ENCODE data around the gene RRAGC.
"Not testable (repeated sequence)": the region's sequence is repeated elsewhere in the genome, so short reads cannot be mapped to it uniquely, and the experiment has no call there.

The RRAGC gene

GRCh38 chr1:38814984-38815464 lies 44.5 kb downstream of the RRAGC start:
- DNase-seq = no peak

GRCh38 chr1:38814444-38814983 lies 45.1 kb downstream of the RRAGC start:
- DNase-seq = no peak

- no peak for DNase-seq
Measured at GRCh38 chr1:38812981-38813380, 46.6 kb downstream of the RRAGC start.

GRCh38 chr1:38811466-38811865 lies 48.1 kb downstream of the RRAGC start:
- DNase-seq = not testable (repeated sequence)

GRCh38 chr1:38806090-38806489 lies 53.5 kb downstream of the RRAGC start:
- DNase-seq = no peak

GRCh38 chr1:38805036-38805435 lies 54.5 kb downstream of the RRAGC start:
- DNase-seq = no peak

GRCh38 chr1:38804062-38804886 lies 55.3 kb downstream of the RRAGC start:
- no peak for DNase-seq

GRCh38 chr1:38803647-38804046 lies 55.9 kb downstream of the RRAGC start:
- no peak for DNase-seq

GRCh38 chr1:38800720-38801671 lies 58.6 kb downstream of the RRAGC start:
- DNase-seq = no peak

- no peak for DNase-seq
Measured at GRCh38 chr1:38793299-38793698, 66.3 kb downstream of the RRAGC start.

GRCh38 chr1:38791892-38792291 lies 67.7 kb downstream of the RRAGC start:
- no peak for DNase-seq

- DNase-seq = no peak
Measured at GRCh38 chr1:38791164-38791515, 68.4 kb downstream of the RRAGC start.

- DNase-seq = no peak
Measured at GRCh38 chr1:38790422-38791163, 69.0 kb downstream of the RRAGC start.

GRCh38 chr1:38789498-38790169 lies 69.9 kb downstream of the RRAGC start:
- DNase-seq = no peak

GRCh38 chr1:38788341-38789336 lies 70.9 kb downstream of the RRAGC start:
- DNase-seq = no peak

Measured in inflammatory macrophage treated with lipopolysaccharide for 1 hour (primary cell).